Esophagus muscularis mucosa (tissue), 4 donors: ENCODE data around the gene SMIM20. TPM values are rescaled to one million over a fixed set of nuclear protein-coding genes. Genes with fewer than 3 reads are reported as not detected.

Source experiments
- DNase-seq: peaks from one replicate; pipeline ENCODE4 v3.0.0-alpha.2; 2017; ENCODE audit errors: extremely low spot score
- H3K27ac ChIP-seq, 4 donors: fragments of 200-600 bp; sonication (generic); replicated peaks in 1 of 4; 1 replicate in 3 of 4; 2 replicates in 1 of 4; pipeline ENCODE4 v1.5.1; 2016 to 2019; ENCODE audit warnings: mild to moderate bottlenecking in 1 of 4
- H3K27me3 ChIP-seq, 4 donors: fragments of 200-600 bp; sonication (generic); one replicate each; pipeline versions ENCODE4 v1.5.1 to v1.6.0; 2016 to 2019
- H3K36me3 ChIP-seq, 4 donors: fragments of 200-600 bp; sonication (generic); one replicate each; pipeline ENCODE4 v1.5.1; 2016 to 2019
- H3K4me1 ChIP-seq, 4 donors: fragments of 200-600 bp; sonication (generic); one replicate each; pipeline ENCODE4 v1.5.1; 2016 to 2019
- H3K4me3 ChIP-seq, 4 donors: fragments of 200-600 bp; sonication (generic); 1 replicate in 2 of 4; 2 replicates in 2 of 4; pipeline ENCODE4 v1.5.1; 2016 to 2019; ENCODE audit warnings: mild to moderate bottlenecking in 4 of 4, moderate library complexity in 1 of 4
- H3K9me3 ChIP-seq, 4 donors: fragments of 200-600 bp; sonication (generic); 1 replicate in 3 of 4; 2 replicates in 1 of 4; pipeline ENCODE4 v1.5.1; 2016 to 2019
- CTCF ChIP-seq, 3 experiments: fragments of 200-600 bp in 2 of 3; fragments of 450-650 bp in 1 of 3; sonication (generic) in 2 of 3; IDR thresholded peaks; one replicate each; pipeline ENCODE4 v1.5.1; 2017 to 2019; ENCODE audit warnings: antibody characterized with exemption in 3 of 3, mild to moderate bottlenecking in 2 of 3, moderate library complexity in 1 of 3
- EP300 ChIP-seq: sonication (generic); formaldehyde crosslinking; IDR thresholded peaks from one replicate; pipeline ENCODE4 v1.6.1; 2017; ENCODE audit warnings: antibody characterized with exemption
- POLR2A ChIP-seq: fragments of 450-650 bp; IDR thresholded peaks from one replicate; pipeline ENCODE4 v1.6.1; 2017; ENCODE audit warnings: antibody characterized with exemption, moderate library complexity, mild to moderate bottlenecking, low read depth
- POLR2AphosphoS5 ChIP-seq, 2 donors: sonication (generic); formaldehyde crosslinking; IDR thresholded peaks; one replicate each; pipeline ENCODE4 v1.6.1; 2017; ENCODE audit warnings: antibody characterized with exemption in 2 of 2
- WGBS: methylation state at CpG from one replicate; pipeline ENCODE4 v1.1.5; 2018; 5-methylcytosine and 5-hydroxymethylcytosine counted together
- intact Hi-C: fragments of 100-400 bp; cut with DNase I; formaldehyde crosslinking; loops from one replicate; pipeline ENCODE4 v1.15.1; 2023
- total RNA-seq, 4 donors: library from RNA; depleted of rRNA; stranded (reverse); fragments of >200 nt; gene quantifications; one replicate each; pipeline versions ENCODE4 v1.1.0 to v1.2.1, GENCODE V29; 2016

Gene SMIM20
- total RNA-seq, 4 donors from 2014 or later: 24.0 to 33.2 (median 26.9) TPM

GRCh38 chr4:25962393-25962792 lies 48.4 kb downstream of the SMIM20 start:
- TF ChIP-seq POLR2AphosphoS5 (IDR thresholded peaks at IDR 0.05) (no peak), CTCF (IDR thresholded peaks at IDR 0.05) (no peak), POLR2A (no peak), EP300 (no peak)

GRCh38 chr4:25965629-25966028 lies 51.6 kb downstream of the SMIM20 start:
- Histone ChIP-seq H3K36me3 (no peaks in the 10 kb centered on the region), H3K9me3 (no peaks in the 10 kb centered on the region), H3K4me1 (no peaks in the 10 kb centered on the region), H3K27ac (no peak overlapping the region), H3K4me3 (no peak overlapping the region), H3K27me3 (no peaks in the 10 kb centered on the region)
- TF ChIP-seq EP300 (no peak), POLR2A (no peak), POLR2AphosphoS5 (IDR thresholded peaks at IDR 0.05) (no peak), CTCF (IDR thresholded peaks at IDR 0.05) (no peak)
- 93% methylated on average over 4 of the region's 4 CpGs for WGBS
- DNase-seq: no peak
- intact Hi-C loops: no loop called here

More at GRCh38 chr4:25962393-25962792, 48.4 kb downstream of the SMIM20 start:
- Histone ChIP-seq H3K36me3 (no peaks in the 10 kb centered on the region), H3K27ac (no peak overlapping the region), H3K27me3 (no peaks in the 10 kb centered on the region), H3K9me3 (no peaks in the 10 kb centered on the region), H3K4me1 (no peaks in the 10 kb centered on the region), H3K4me3 (no peak overlapping the region)
- DNase-seq: no peak
- 92% methylated on average over 7 of the region's 7 CpGs for WGBS
- intact Hi-C loops: no loop called here

GRCh38 chr4:25966171-25966570 lies 52.2 kb downstream of the SMIM20 start:
- H3K27me3 ChIP-seq: no peaks in the 10 kb centered on the region
- no peak overlapping the region for H3K4me3 ChIP-seq
- H3K36me3 ChIP-seq: no peaks in the 10 kb centered on the region
- no peak for DNase-seq
- TF ChIP-seq CTCF (IDR thresholded peaks at IDR 0.05) (no peak), POLR2A (no peak), POLR2AphosphoS5 (IDR thresholded peaks at IDR 0.05) (no peak), EP300 (no peak)
- H3K4me1 ChIP-seq: no peaks in the 10 kb centered on the region
- H3K27ac ChIP-seq: no peak overlapping the region
- intact Hi-C loops: no loop called here
- no peaks in the 10 kb centered on the region for H3K9me3 ChIP-seq
- WGBS: 67% methylated on average over 3 of the region's 3 CpGs

GRCh38 chr4:25969374-25970155 lies 55.5 kb downstream of the SMIM20 start:
- H3K4me3 ChIP-seq: no peak overlapping the region
- DNase-seq: no peak
- intact Hi-C loops: no loop called here
- peak overlapping the region in 1 of 4 donors; percentile 10 for H3K27ac ChIP-seq
- WGBS: 75% methylated on average over 13 of the region's 13 CpGs
- no peaks in the 10 kb centered on the region for H3K9me3 ChIP-seq
- TF ChIP-seq POLR2AphosphoS5 (IDR thresholded peaks at IDR 0.05) (no peak), POLR2A (no peak), EP300 (no peak), CTCF (IDR thresholded peaks at IDR 0.05) (no peak)
- H3K36me3 ChIP-seq: no peaks in the 10 kb centered on the region
- H3K27me3 ChIP-seq: no peaks in the 10 kb centered on the region
- peaks cover 0 to 10% (median 0%) of the 10 kb centered on the region in 4 donors for H3K4me1 ChIP-seq
